Psoas muscle (tissue), 8 donors: ENCODE measurements around the gene CRLF1. TPM values are rescaled to one million over a fixed set of nuclear protein-coding genes. Genes with fewer than 3 reads are reported as not detected.
A peak's percentile ranks its signal among the peaks of the same experiment; 100 is the strongest.

Source experiments
- ATAC-seq, 4 donors: fragments of 200-7000 bp; cut with Tn5 transposase; one replicate each; pipeline ENCODE4 v1.9.1; 2020; ENCODE audit warnings: moderate library complexity in 3 of 4, mild to moderate bottlenecking in 2 of 4
- DNase-seq, 2 donors: peaks; one replicate each; pipeline ENCODE4 v3.0.0-alpha.2; 2020
- H3K27ac ChIP-seq: fragments of 200-600 bp; one replicate; pipeline ENCODE4 v1.8.0; 2022
- H3K27me3 ChIP-seq, 3 donors: fragments of 200-600 bp in 1 of 3; one replicate each; pipeline versions ENCODE4 v1.6.1 to v1.8.0; 2013 to 2022; ENCODE audit warnings: low read length in 2 of 3, mild to moderate bottlenecking in 2 of 3, moderate library complexity in 1 of 3; ENCODE audit not compliant: insufficient read depth in 3 of 3
- H3K36me3 ChIP-seq, 2 donors: fragments of 200-600 bp in 1 of 2; one replicate each; pipeline versions ENCODE4 v1.6.1 to v1.8.0; 2013 to 2022; ENCODE audit warnings: low read depth in 1 of 2, mild to moderate bottlenecking in 1 of 2, moderate library complexity in 1 of 2; ENCODE audit not compliant: insufficient read depth in 1 of 2
- H3K4me1 ChIP-seq: fragments of 200-600 bp; one replicate; pipeline ENCODE4 v1.8.0; 2022
- H3K4me3 ChIP-seq: fragments of 200-600 bp; one replicate; pipeline ENCODE4 v1.8.0; 2022; ENCODE audit warnings: mild to moderate bottlenecking
- H3K9me3 ChIP-seq: fragments of 200-600 bp; one replicate; pipeline ENCODE4 v1.8.0; 2022
- WGBS, 3 donors: extraction: QIAGEN DNeasy Blood & Tissue Kit; methylation state at CpG; one replicate each; pipeline versions ENCODE4 v1.1.6 to v1.1.7; 2013; 5-methylcytosine and 5-hydroxymethylcytosine counted together
- intact Hi-C, 2 donors: fragments of 100-400 bp; cut with DNase I; formaldehyde crosslinking; loops; one replicate each; pipeline versions ENCODE4 v1.11.0 to v1.14.2; 2022
- polyA plus RNA-seq, 3 donors: library from polyadenylated mRNA; stranded (reverse); fragments of 200-250 nt; gene quantifications; one replicate each; pipeline ENCODE4 v1.2.3, GENCODE V29; 2013
- total RNA-seq, 4 donors: library from RNA; stranded (reverse); fragmentation: NEBNext Ultra II Directional in 2 of 4; extraction: Animal tissue kit (Norgen Biotek cat#: 25700) in 2 of 4; gene quantifications; one replicate each; pipeline versions ENCODE4 v1.2.1 to v1.2.4, GENCODE V29; 2021 to 2023
- TF ChIP-seq, protein P1 (sequence below): fragments of 200-600 bp; IDR thresholded peaks from one replicate; pipeline ENCODE4 v1.8.0; 2022; ENCODE audit warnings: antibody characterized with exemption
- donor health status: healthy with polysubstance abuse.
- donor health status: DM: no; HTN: no; CAD: no; lungs with moderate emphysema.
- donor health status: Bipolar disorder and iron deficiency.
- donor health status: healthy.
- donor health status: DM: yes; HTN: yes; CAD: no.
- donor health status: DM: no; HTN: no; CAD: no.
- donor health status: DM: no; HTN: no; CAD: no.
- donor health status: DM: yes; HTN: yes; CAD: no.

Gene CRLF1
- total and polyA plus RNA-seq, 7 donors: 8.3 to 28.4 (median 15.6) TPM

DNA sequence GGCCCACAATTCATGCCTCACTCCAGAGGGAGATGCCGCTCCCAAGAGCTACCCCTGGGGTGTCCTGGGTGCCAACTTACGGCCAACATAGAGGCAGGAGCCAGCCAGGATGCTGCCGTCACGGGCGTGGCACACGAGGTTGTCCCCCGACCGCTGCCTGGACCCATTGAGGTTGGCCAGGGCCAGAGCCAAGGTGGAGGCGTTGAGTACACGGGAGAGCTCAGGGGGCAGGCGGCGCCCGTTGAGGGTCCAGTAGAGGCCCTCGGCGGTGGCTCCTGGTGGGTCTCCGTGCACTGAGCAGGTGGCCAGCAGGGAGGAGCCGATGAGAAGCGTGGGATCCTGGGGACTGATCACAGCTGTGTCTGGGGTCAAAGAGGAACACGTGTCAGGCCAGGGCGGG lies 7.1 kb downstream of the CRLF1 start:
- Histone ChIP-seq H3K4me3 (no peak overlapping the region), H3K9me3 (no peaks in the 10 kb centered on the region), H3K4me1 (peaks cover 7% of the 10 kb centered on the region), H3K36me3 (no peaks in the 10 kb centered on the region), H3K27me3 (peaks cover 0 to 28% (median 5%) of the 10 kb centered on the region in 3 donors), H3K27ac (no peak overlapping the region)
- intact Hi-C loops: no loop called here
- TF ChIP-seq, protein P1, sequence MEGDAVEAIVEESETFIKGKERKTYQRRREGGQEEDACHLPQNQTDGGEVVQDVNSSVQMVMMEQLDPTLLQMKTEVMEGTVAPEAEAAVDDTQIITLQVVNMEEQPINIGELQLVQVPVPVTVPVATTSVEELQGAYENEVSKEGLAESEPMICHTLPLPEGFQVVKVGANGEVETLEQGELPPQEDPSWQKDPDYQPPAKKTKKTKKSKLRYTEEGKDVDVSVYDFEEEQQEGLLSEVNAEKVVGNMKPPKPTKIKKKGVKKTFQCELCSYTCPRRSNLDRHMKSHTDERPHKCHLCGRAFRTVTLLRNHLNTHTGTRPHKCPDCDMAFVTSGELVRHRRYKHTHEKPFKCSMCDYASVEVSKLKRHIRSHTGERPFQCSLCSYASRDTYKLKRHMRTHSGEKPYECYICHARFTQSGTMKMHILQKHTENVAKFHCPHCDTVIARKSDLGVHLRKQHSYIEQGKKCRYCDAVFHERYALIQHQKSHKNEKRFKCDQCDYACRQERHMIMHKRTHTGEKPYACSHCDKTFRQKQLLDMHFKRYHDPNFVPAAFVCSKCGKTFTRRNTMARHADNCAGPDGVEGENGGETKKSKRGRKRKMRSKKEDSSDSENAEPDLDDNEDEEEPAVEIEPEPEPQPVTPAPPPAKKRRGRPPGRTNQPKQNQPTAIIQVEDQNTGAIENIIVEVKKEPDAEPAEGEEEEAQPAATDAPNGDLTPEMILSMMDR: no peak
- DNase-seq: no peak
- WGBS, 3 donors: 83 to 86% (median 84%) methylated on average over 20 of the region's 20 CpGs
- ATAC-seq: no peak

DNA sequence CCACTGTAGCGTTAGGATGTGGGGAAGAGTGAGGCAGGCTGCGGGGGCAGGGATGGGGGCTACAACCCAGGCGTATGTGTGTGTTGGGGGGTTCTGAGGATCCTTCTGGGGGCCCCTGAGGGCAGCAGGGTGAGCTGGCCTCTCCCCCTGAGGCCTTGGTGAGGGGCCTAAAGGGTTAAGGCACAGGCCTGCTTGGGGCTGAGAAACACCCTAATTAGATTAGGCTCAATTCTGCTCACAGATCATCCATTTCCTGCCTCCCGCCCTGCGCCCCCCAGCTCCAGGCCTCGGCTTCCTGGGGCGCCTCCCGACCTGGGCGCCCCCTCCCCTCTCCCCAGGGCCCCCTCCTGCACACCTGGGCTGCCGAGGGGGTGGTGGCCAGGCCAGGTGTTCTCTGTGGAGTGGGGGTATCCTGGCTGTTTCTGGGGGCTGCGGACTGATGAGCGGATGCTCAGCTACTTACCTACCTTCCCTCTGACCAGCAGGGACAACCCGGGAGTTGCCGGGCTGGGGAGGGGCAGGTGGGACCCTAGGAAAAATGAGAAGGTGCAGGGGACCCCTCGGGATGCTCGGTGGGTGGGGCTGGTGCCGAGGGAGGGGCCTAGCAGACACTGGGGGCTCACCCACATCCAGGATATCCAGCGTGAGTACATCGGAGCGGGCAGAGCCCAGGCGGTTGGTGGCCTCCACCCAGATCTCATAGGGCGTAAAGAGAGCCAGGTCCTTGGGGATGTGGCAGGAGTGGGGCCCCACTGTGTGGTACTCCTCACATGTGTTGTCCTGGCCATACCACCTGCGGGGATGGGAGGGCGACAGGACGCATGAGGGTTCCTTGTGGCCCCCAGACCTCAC lies 8.6 kb downstream of the CRLF1 start:
- no peaks in the 10 kb centered on the region for H3K9me3 ChIP-seq
- peaks cover 0 to 14% (median 4%) of the 10 kb centered on the region in 3 donors for H3K27me3 ChIP-seq
- no peaks in the 10 kb centered on the region for H3K36me3 ChIP-seq
- DNase-seq (no peak), ATAC-seq (no peak)
- peaks cover 13% of the 10 kb centered on the region for H3K4me1 ChIP-seq
- 52 to 53% (median 53%) methylated on average over 21 to 25 of the region's 25 CpGs for WGBS, 3 donors
- intact Hi-C loops: no loop called here
- no peak overlapping the region for H3K4me3 ChIP-seq
- TF ChIP-seq, protein P1: no peak
- no peak overlapping the region for H3K27ac ChIP-seq

DNA sequence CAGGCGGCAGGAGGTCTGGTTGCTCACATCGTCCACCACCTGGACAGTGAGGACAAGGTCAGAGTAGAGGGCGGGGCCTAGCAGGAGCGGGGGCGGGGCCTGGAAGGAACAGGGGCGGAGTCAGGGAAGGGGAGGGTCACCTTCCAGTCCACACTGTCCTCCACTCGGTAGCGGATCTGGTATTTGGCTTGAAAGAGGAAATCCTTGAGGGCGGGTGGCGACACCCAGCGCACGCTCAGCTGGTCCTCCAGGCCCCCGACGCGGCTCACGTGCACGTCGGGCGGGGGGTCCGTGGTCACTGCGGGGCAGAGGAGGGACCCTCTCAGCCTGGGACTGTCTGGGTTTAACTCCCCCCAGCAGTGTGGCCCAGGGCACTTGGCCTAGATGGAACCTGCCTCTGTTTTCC lies 9.8 kb downstream of the CRLF1 start:
- ATAC-seq: peak in 3 of 4 donors; percentile 29 to 42 (median 31)
- peak in 1 of 2 donors; percentile 75 for DNase-seq
- intact Hi-C loops: no loop called here
- Histone ChIP-seq H3K27me3 (peaks cover 0 to 12% (median 4%) of the 10 kb centered on the region in 3 donors), H3K27ac (no peak overlapping the region), H3K36me3 (peaks cover 0 to 5% of the 10 kb centered on the region in 2 donors), H3K4me3 (no peak overlapping the region), H3K4me1 (peaks cover 13% of the 10 kb centered on the region), H3K9me3 (no peaks in the 10 kb centered on the region)
- 18 to 33% (median 30%) methylated on average over 20 to 21 of the region's 21 CpGs for WGBS, 3 donors
- TF ChIP-seq, protein P1: no peak

DNA sequence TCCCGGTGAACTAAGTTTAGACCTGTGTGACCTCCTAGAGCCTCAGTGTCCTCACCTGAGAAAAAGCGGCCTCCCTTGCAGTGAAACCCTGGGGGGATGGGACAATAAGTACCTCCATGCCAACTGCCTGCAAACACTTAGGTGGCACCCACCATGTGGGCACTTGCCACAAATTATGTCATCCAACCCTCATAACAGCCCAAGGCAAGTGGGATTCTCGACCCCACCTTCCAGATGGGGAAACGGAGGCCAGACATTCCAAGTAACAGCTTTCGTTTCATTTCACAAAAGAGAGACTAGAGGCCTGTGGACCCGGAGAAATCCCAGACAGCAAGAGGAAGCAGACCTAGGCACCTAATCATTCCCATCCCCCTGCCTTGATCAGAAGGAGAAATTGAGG lies 11.1 kb downstream of the CRLF1 start:
- H3K27me3 ChIP-seq: peaks cover 0 to 12% (median 4%) of the 10 kb centered on the region in 3 donors
- peaks cover 4 to 16% of the 10 kb centered on the region in 2 donors for H3K36me3 ChIP-seq
- ATAC-seq (no peak), DNase-seq (no peak)
- WGBS, 3 donors: 66 to 76% (median 73%) methylated on average over 6 of the region's 6 CpGs
- intact Hi-C loops: loop anchor here (2.0 kb wide), 2 partner anchors 77 to 251 kb away; no protein-coding TSS in a partner anchor
- H3K4me3 ChIP-seq: no peak overlapping the region
- TF ChIP-seq, protein P1: no peak
- H3K27ac ChIP-seq: no peak overlapping the region
- peaks cover 13% of the 10 kb centered on the region for H3K4me1 ChIP-seq
- H3K9me3 ChIP-seq: no peaks in the 10 kb centered on the region
